Measurements from ENCODE around the gene ETNK2. TPM values are rescaled to one million over a fixed set of nuclear protein-coding genes. Genes with fewer than 3 reads are reported as not detected.

Gene ETNK2
- total and polyA plus RNA-seq, 5 donors = 4.5 to 7.2 (median 5.4) TPM

GRCh38 chr1:204130981-204131892, 20.6 kb downstream of the ETNK2 start:
- DNase-seq (peak in 2 of 3 donors; percentile 50 to 73), ATAC-seq (peak in 1 of 2 donors; percentile 22)
- intact Hi-C loops (cut with DNase I) = no loop called here
- Histone ChIP-seq H3K4me1 (ENCODE audit: control insufficient read depth, insufficient read depth, low read length) (peaks cover 4% of the 10 kb centered on the region), H3K9me3 (ENCODE audit: control insufficient read depth, low read length) (no peaks in the 10 kb centered on the region), H3K4me3 (ENCODE audit: low read length) (no peak overlapping the region), H3K27me3 (ENCODE audit: control insufficient read depth, insufficient read depth) (no peaks in the 10 kb centered on the region), H3K27ac (ENCODE audit: low read length) (no peak overlapping the region)
- 48% methylated on average over 11 of the region's 11 CpGs for WGBS

DNA sequence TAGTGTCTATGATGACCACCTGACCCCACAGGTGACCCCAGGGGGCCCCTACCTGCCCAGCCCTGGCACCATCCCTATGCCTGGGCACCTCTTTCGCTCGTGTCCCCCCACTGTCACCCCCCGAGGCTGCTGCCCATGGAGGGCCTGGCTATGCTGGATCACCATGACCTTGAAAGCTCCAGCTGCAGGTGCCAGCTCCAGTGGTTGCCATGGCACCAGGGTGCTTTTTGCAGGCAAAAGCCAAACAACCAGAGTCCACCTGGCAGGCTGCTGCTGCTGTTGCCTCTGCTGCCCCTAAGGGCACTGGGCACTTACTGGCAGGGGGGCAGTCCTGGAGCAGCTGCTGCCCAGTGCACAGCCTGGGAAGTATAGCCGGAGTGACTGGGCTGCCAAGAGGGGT, 21.7 kb downstream of the ETNK2 start:
- ATAC-seq (no peak), DNase-seq (peak in 2 of 3 donors; percentile 34 to 62)
- Histone ChIP-seq H3K4me3 (ENCODE audit: low read length) (no peak overlapping the region), H3K4me1 (ENCODE audit: control insufficient read depth, insufficient read depth, low read length) (peaks cover 4% of the 10 kb centered on the region), H3K27ac (ENCODE audit: low read length) (no peak overlapping the region), H3K27me3 (ENCODE audit: control insufficient read depth, insufficient read depth) (no peaks in the 10 kb centered on the region), H3K9me3 (ENCODE audit: control insufficient read depth, low read length) (no peaks in the 10 kb centered on the region)
- intact Hi-C loops (cut with DNase I) = no loop called here
- WGBS = 89% methylated on average over 4 of the region's 4 CpGs

GRCh38 chr1:204128964-204129896, 22.6 kb downstream of the ETNK2 start:
- peak; percentile 85 to 86 for ATAC-seq
- H3K4me3 ChIP-seq (ENCODE audit: low read length) = no peak overlapping the region
- H3K9me3 ChIP-seq (ENCODE audit: control insufficient read depth, low read length) = no peaks in the 10 kb centered on the region
- H3K4me1 ChIP-seq (ENCODE audit: control insufficient read depth, insufficient read depth, low read length) = peaks cover 4% of the 10 kb centered on the region
- DNase-seq = peak; percentile 69 to 89 (median 85)
- H3K27me3 ChIP-seq (ENCODE audit: control insufficient read depth, insufficient read depth) = no peaks in the 10 kb centered on the region
- intact Hi-C loops (cut with DNase I) = loop anchor here (2.0 to 5.0 kb wide), 4 partner anchors 57 to 267 kb away; partner anchors contain the start of genes SNRPE (in 1 of the 4) and SOX13 (in 1 of the 4)
- 22% methylated on average over 29 of the region's 29 CpGs for WGBS
- no peak overlapping the region for H3K27ac ChIP-seq (ENCODE audit: low read length)

GRCh38 chr1:204128464-204128963, 23.3 kb downstream of the ETNK2 start:
- Histone ChIP-seq H3K27me3 (ENCODE audit: control insufficient read depth, insufficient read depth) (no peaks in the 10 kb centered on the region), H3K27ac (ENCODE audit: low read length) (no peak overlapping the region), H3K4me1 (ENCODE audit: control insufficient read depth, insufficient read depth, low read length) (peaks cover 4% of the 10 kb centered on the region), H3K9me3 (ENCODE audit: control insufficient read depth, low read length) (no peaks in the 10 kb centered on the region), H3K4me3 (ENCODE audit: low read length) (no peak overlapping the region)
- WGBS = 68% methylated on average over 4 of the region's 4 CpGs
- intact Hi-C loops (cut with DNase I) = loop anchor here (2.0 to 5.0 kb wide), 4 partner anchors 56 to 266 kb away; partner anchors contain the start of genes SNRPE (in 1 of the 4) and SOX13 (in 1 of the 4)
- ATAC-seq = no peak
- no peak for DNase-seq

- no peak overlapping the region for H3K4me3 ChIP-seq (ENCODE audit: low read length)
- peak; percentile 24 to 53 for ATAC-seq
- H3K4me1 ChIP-seq (ENCODE audit: control insufficient read depth, insufficient read depth, low read length) = peaks cover 4% of the 10 kb centered on the region
- no peaks in the 10 kb centered on the region for H3K9me3 ChIP-seq (ENCODE audit: control insufficient read depth, low read length)
- intact Hi-C loops (cut with DNase I) = loop anchor here (2.0 to 5.0 kb wide), 4 partner anchors 55 to 265 kb away; partner anchors contain the start of genes SNRPE (in 1 of the 4) and SOX13 (in 1 of the 4)
- 40% methylated on average over 5 of the region's 5 CpGs for WGBS
- peak overlapping the region; percentile 31 for H3K27ac ChIP-seq (ENCODE audit: low read length)
- DNase-seq = peak; percentile 65 to 83 (median 80)
- H3K27me3 ChIP-seq (ENCODE audit: control insufficient read depth, insufficient read depth) = no peaks in the 10 kb centered on the region
Measured at GRCh38 chr1:204127597-204128242, 24.1 kb downstream of the ETNK2 start.

DNA sequence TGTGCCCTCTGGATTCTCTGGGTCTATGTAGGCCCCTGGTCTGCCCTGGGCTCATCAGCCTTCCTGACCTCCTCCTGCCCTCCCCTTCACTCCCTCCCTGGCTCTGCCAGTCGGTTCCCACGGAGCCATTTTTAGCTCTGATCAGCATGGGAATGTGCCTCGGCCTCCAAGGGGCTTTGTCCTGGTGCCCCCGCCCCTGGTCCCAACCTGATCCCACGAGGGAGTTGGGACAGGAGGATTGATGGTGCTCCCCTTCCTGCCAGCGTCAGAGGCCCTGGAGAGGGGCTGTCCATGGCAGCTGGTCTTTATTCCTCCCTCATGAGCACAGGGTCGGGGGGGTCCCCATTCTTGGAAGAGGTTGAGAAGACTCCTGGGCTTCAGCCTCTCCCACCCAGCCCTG, 24.9 kb downstream of the ETNK2 start:
- ATAC-seq = no peak
- Histone ChIP-seq H3K27me3 (ENCODE audit: control insufficient read depth, insufficient read depth) (no peaks in the 10 kb centered on the region), H3K9me3 (ENCODE audit: control insufficient read depth, low read length) (no peaks in the 10 kb centered on the region), H3K4me3 (ENCODE audit: low read length) (no peak overlapping the region), H3K27ac (ENCODE audit: low read length) (no peak overlapping the region), H3K4me1 (ENCODE audit: control insufficient read depth, insufficient read depth, low read length) (peaks cover 4% of the 10 kb centered on the region)
- intact Hi-C loops (cut with DNase I) = loop anchor here in 3 of 4 donors (5.0 kb wide), 3 partner anchors 55 to 265 kb away; partner anchors contain the start of genes SNRPE (in 1 of the 3) and SOX13 (in 1 of the 3)
- no peak for DNase-seq
- WGBS = 35% methylated on average over 7 of the region's 7 CpGs

DNA sequence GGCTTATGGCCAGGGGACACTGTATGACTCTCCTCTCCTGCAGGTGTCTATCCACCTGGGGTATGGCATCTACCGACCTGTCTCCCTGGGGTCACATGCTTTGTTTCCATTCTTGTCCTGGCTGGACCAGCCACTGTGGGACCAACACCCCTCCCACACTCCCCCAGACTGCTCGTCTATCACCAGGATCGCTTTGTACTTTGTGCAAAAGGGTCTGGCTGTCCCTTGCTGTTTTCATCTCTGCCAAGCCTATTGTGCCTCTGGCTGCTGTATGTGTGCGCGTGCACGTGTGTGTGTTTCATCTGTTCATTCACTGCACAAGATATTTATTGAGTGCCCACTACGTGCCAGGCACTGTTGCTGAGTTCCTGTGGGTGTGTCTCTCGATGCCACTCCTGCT, 25.5 kb downstream of the ETNK2 start:
- intact Hi-C loops (cut with DNase I) = loop anchor here in 3 of 4 donors (5.0 kb wide), 3 partner anchors 54 to 264 kb away; partner anchors contain the start of genes SNRPE (in 1 of the 3) and SOX13 (in 1 of the 3)
- H3K4me1 ChIP-seq (ENCODE audit: control insufficient read depth, insufficient read depth, low read length) = peaks cover 4% of the 10 kb centered on the region
- 63% methylated on average over 8 of the region's 8 CpGs for WGBS

DNA sequence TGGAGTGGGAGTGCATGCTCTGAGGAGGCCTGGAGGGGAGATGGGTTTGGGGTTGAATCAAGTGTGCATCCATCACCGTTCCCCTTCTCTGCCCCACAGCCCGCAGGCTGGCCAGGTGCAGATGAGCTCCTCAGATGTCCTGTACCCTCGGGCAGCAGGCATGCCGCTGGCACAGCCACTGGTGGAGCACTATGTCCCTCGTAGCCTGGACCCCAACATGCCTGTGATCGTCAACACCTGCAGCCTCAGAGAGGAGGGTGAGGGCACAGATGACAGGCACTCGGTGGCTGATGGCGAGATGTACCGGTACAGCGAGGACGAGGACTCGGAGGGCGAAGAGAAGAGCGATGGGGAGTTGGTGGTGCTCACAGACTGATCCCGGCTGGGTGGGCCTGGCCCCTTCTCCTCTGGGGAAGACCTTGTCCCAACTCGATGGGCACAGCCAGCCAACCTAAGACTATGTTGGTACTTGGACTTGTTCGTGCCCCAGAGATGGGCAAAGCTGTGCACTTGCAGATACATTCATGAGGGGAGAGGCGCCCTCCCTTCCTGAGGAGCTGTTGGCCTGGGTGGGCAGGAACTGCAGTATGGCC, 26.0 kb downstream of the ETNK2 start:
- no peak overlapping the region for H3K27ac ChIP-seq (ENCODE audit: low read length)
- intact Hi-C loops (cut with DNase I) = loop anchor here in 3 of 4 donors (5.0 kb wide), 3 partner anchors 54 to 264 kb away; partner anchors contain the start of genes SNRPE (in 1 of the 3) and SOX13 (in 1 of the 3)
- no peaks in the 10 kb centered on the region for H3K27me3 ChIP-seq (ENCODE audit: control insufficient read depth, insufficient read depth)
- H3K9me3 ChIP-seq (ENCODE audit: control insufficient read depth, low read length) = no peaks in the 10 kb centered on the region
- no peak overlapping the region for H3K4me3 ChIP-seq (ENCODE audit: low read length)
- DNase-seq = no peak
- WGBS = 94% methylated on average over 18 of the region's 18 CpGs
- H3K4me1 ChIP-seq (ENCODE audit: control insufficient read depth, insufficient read depth, low read length) = peaks cover 4% of the 10 kb centered on the region
- no peak for ATAC-seq

More for the DNA sequence above, 25.5 kb downstream of the ETNK2 start:
- Histone ChIP-seq H3K27me3 (ENCODE audit: control insufficient read depth, insufficient read depth) (no peaks in the 10 kb centered on the region), H3K27ac (ENCODE audit: low read length) (no peak overlapping the region), H3K9me3 (ENCODE audit: control insufficient read depth, low read length) (no peaks in the 10 kb centered on the region), H3K4me3 (ENCODE audit: low read length) (no peak overlapping the region)
- ATAC-seq (no peak), DNase-seq (no peak)

- DNase-seq (no peak), ATAC-seq (no peak)
- Histone ChIP-seq H3K4me3 (ENCODE audit: low read length) (no peak overlapping the region), H3K27ac (ENCODE audit: low read length) (no peak overlapping the region), H3K4me1 (ENCODE audit: control insufficient read depth, insufficient read depth, low read length) (peaks cover 4% of the 10 kb centered on the region), H3K9me3 (ENCODE audit: control insufficient read depth, low read length) (no peaks in the 10 kb centered on the region), H3K27me3 (ENCODE audit: control insufficient read depth, insufficient read depth) (no peaks in the 10 kb centered on the region)
- 92% methylated on average over 22 of the region's 22 CpGs for WGBS
- intact Hi-C loops (cut with DNase I) = loop anchor here in 3 of 4 donors (5.0 kb wide), 3 partner anchors 52 to 262 kb away; partner anchors contain the start of genes SNRPE (in 1 of the 3) and SOX13 (in 1 of the 3)
Measured at GRCh38 chr1:204124639-204125038, 27.2 kb downstream of the ETNK2 start.

Data from right cardiac atrium (tissue), 5 donors.